Neural progenitor cell (in vitro differentiated cells): Measurements from ENCODE around the gene MRPL53. TPM values are rescaled to one million over a fixed set of nuclear protein-coding genes. Genes with fewer than 3 reads are reported as not detected.

ENCODE experiments used
- DNase-seq: peaks from one replicate; pipeline ENCODE4 v3.0.0-alpha.2; 2016; ENCODE audit warnings: low spot score
- H2AFZ ChIP-seq: fragments of 200-600 bp; sonication (generic); replicated peaks from 2 replicates; pipeline ENCODE4 v1.6.1; 2016; ENCODE audit warnings: antibody characterized with exemption
- H3F3A ChIP-seq: fragments of 200-600 bp; sonication (generic); 2 replicates; pipeline ENCODE4 v1.6.1; 2016; ENCODE audit warnings: antibody characterized with exemption, low read depth
- H3K27ac ChIP-seq: fragments of 200-600 bp; sonication (generic); 2 replicates; pipeline ENCODE4 v1.5.1; 2016; ENCODE audit warnings: mild to moderate bottlenecking
- H3K27me3 ChIP-seq: fragments of 200-600 bp; sonication (generic); 2 replicates; pipeline ENCODE4 v1.6.1; 2016; ENCODE audit warnings: mild to moderate bottlenecking, moderate library complexity
- H3K36me3 ChIP-seq: fragments of 200-600 bp; sonication (generic); 2 replicates; pipeline ENCODE4 v1.5.1; 2016
- H3K4me1 ChIP-seq: fragments of 200-600 bp; sonication (generic); 2 replicates; pipeline ENCODE4 v1.6.1; 2016; ENCODE audit warnings: mixed run types
- H3K4me2 ChIP-seq: fragments of 200-600 bp; sonication (generic); 2 replicates; pipeline ENCODE4 v1.6.1; 2016
- H3K4me3 ChIP-seq: fragments of 200-600 bp; sonication (generic); 2 replicates; pipeline ENCODE4 v1.5.1; 2016
- H3K79me2 ChIP-seq: fragments of 200-600 bp; sonication (generic); 2 replicates; pipeline ENCODE4 v1.6.1; 2016; ENCODE audit warnings: low read depth
- H3K9ac ChIP-seq: fragments of 200-600 bp; sonication (generic); 2 replicates; pipeline ENCODE4 v1.6.1; 2016
- H3K9me3 ChIP-seq: fragments of 200-600 bp; sonication (generic); 2 replicates; pipeline ENCODE4 v1.5.1; 2016; ENCODE audit warnings: low read depth
- H4K20me1 ChIP-seq: fragments of 200-600 bp; sonication (generic); 2 replicates; pipeline ENCODE4 v1.6.1; 2016; ENCODE audit warnings: low read depth
- H3K27ac Mint-ChIP-seq: 3 replicates; pipeline ENCODE4 v1.8.0; 2021; ENCODE audit warnings: mixed read lengths
- H3K27me3 Mint-ChIP-seq: 2 replicates; pipeline ENCODE4 v1.8.0; 2022; ENCODE audit warnings: low read depth, mild to moderate bottlenecking, inconsistent platforms, moderate library complexity, mixed read lengths; ENCODE audit not compliant: insufficient read depth
- H3K36me3 Mint-ChIP-seq: 3 replicates; pipeline ENCODE4 v1.8.0; 2021; ENCODE audit warnings: mixed read lengths
- H3K4me1 Mint-ChIP-seq: 3 replicates; pipeline ENCODE4 v1.8.0; 2021; ENCODE audit warnings: mixed read lengths
- H3K4me3 Mint-ChIP-seq: 3 replicates; pipeline ENCODE4 v1.8.0; 2021; ENCODE audit warnings: mild to moderate bottlenecking, moderate library complexity, mixed read lengths
- H3K9me3 Mint-ChIP-seq: 3 replicates; pipeline ENCODE4 v1.8.0; 2020; ENCODE audit warnings: mixed read lengths
- CTCF ChIP-seq: fragments of 200-600 bp; sonication (generic); IDR thresholded peaks from 2 replicates; pipeline ENCODE4 v1.5.1; 2017; ENCODE audit warnings: antibody characterized with exemption, mild to moderate bottlenecking
- EZH2 ChIP-seq: fragments of 200-600 bp; sonication (generic); IDR thresholded peaks from 2 replicates; pipeline ENCODE4 v1.6.1; 2017; ENCODE audit warnings: antibody characterized with exemption, mild to moderate bottlenecking, moderate library complexity
- EZH2phosphoT487 ChIP-seq: fragments of 200-600 bp; sonication (generic); IDR thresholded peaks from 2 replicates; pipeline ENCODE4 v1.6.1; 2017; ENCODE audit warnings: antibody characterized with exemption
- total RNA-seq: library from RNA; depleted of rRNA; stranded (reverse); fragments of >200 nt; gene quantifications from 2 replicates; pipeline ENCODE4 v1.2.3, GENCODE V29; 2015; ENCODE audit warnings: low replicate concordance

Gene MRPL53
- total RNA-seq, 1 donor from 2014 or later, result 9.8 TPM

GRCh38 chr2:74430502-74430901 lies 42.0 kb downstream of the MRPL53 start:
- no peak for DNase-seq
- Histone ChIP-seq H3K27ac (no peak overlapping the region), H3K9ac (no peak overlapping the region), H3K4me1 (no peaks in the 10 kb centered on the region), H2AFZ (no peak overlapping the region), H3K4me2 (no peak overlapping the region), H3K4me3 (no peak overlapping the region), H3K9me3 (no peaks in the 10 kb centered on the region), H3K79me2 (peaks cover 21% of the 10 kb centered on the region), H4K20me1 (peaks cover 23% of the 10 kb centered on the region), H3K27me3 (no peaks in the 10 kb centered on the region), H3K36me3 (no peaks in the 10 kb centered on the region), H3F3A (peaks cover 16% of the 10 kb centered on the region)
- TF ChIP-seq CTCF (no peak), EZH2 (no peak), EZH2phosphoT487 (no peak)
- no peak overlapping the region for H3K27ac Mint-ChIP-seq
- peaks cover 2% of the 10 kb centered on the region for H3K27me3 Mint-ChIP-seq
- H3K4me1 Mint-ChIP-seq, result peaks cover 4% of the 10 kb centered on the region
- H3K4me3 Mint-ChIP-seq, result no peak overlapping the region
- H3K9me3 Mint-ChIP-seq, result no peaks in the 10 kb centered on the region
- H3K36me3 Mint-ChIP-seq, result peaks cover 34% of the 10 kb centered on the region

- DNase-seq, result no peak
- H2AFZ ChIP-seq, result no peak overlapping the region
- no peak overlapping the region for H3K4me3 ChIP-seq
- H3K27ac Mint-ChIP-seq, result no peak overlapping the region
- no peak overlapping the region for H3K4me2 ChIP-seq
- H3F3A ChIP-seq, result peaks cover 21% of the 10 kb centered on the region
- no peaks in the 10 kb centered on the region for H3K36me3 ChIP-seq
- no peaks in the 10 kb centered on the region for H3K27me3 ChIP-seq
- H3K4me1 Mint-ChIP-seq, result peaks cover 6% of the 10 kb centered on the region
- H3K4me3 Mint-ChIP-seq, result peak overlapping the region; percentile 24
- H3K9me3 Mint-ChIP-seq, result no peaks in the 10 kb centered on the region
- no peak overlapping the region for H3K9ac ChIP-seq
- no peaks in the 10 kb centered on the region for H3K9me3 ChIP-seq
- H3K27me3 Mint-ChIP-seq, result peaks cover 2% of the 10 kb centered on the region
- peaks cover 33% of the 10 kb centered on the region for H3K36me3 Mint-ChIP-seq
- no peaks in the 10 kb centered on the region for H3K4me1 ChIP-seq
- TF ChIP-seq EZH2 (no peak), CTCF (no peak), EZH2phosphoT487 (no peak)
- peaks cover 17% of the 10 kb centered on the region for H3K79me2 ChIP-seq
- no peak overlapping the region for H3K27ac ChIP-seq
- peaks cover 28% of the 10 kb centered on the region for H4K20me1 ChIP-seq
Observed at GRCh38 chr2:74429487-74430451, 42.7 kb downstream of the MRPL53 start.

- Mint-ChIP-seq H3K4me1 (peaks cover 12% of the 10 kb centered on the region), H3K36me3 (peaks cover 34% of the 10 kb centered on the region), H3K9me3 (no peaks in the 10 kb centered on the region), H3K4me3 (no peak overlapping the region), H3K27me3 (peaks cover 2% of the 10 kb centered on the region), H3K27ac (no peak overlapping the region)
- Histone ChIP-seq H3K4me1 (no peaks in the 10 kb centered on the region), H3K4me3 (no peak overlapping the region), H2AFZ (no peak overlapping the region), H3K4me2 (no peak overlapping the region), H3K79me2 (peaks cover 6% of the 10 kb centered on the region), H3K36me3 (no peaks in the 10 kb centered on the region), H3K27me3 (no peaks in the 10 kb centered on the region), H3K9me3 (no peaks in the 10 kb centered on the region), H3K9ac (no peak overlapping the region), H3K27ac (no peak overlapping the region), H4K20me1 (peaks cover 30% of the 10 kb centered on the region), H3F3A (peaks cover 21% of the 10 kb centered on the region)
- TF ChIP-seq EZH2phosphoT487, result no peak
- no peak for TF ChIP-seq EZH2
- no peak for TF ChIP-seq CTCF
- no peak for DNase-seq
Observed at GRCh38 chr2:74428675-74429074, 43.8 kb downstream of the MRPL53 start.
